HL-60 (cell line): ENCODE results near the gene VSNL1.

ENCODE experiments used
- DNase-seq, 2 experiments: peaks; one replicate each; pipeline ENCODE4 v3.0.0-alpha.2; 2010 to 2020; ENCODE audit warnings: low read depth in 1 of 2, low spot score in 1 of 2
- H3K27ac ChIP-seq: fragments of 250-450 bp; sonication (Bioruptor Pico); replicated peaks from 2 replicates; pipeline ENCODE4 v1.5.1; 2020; ENCODE audit warnings: mild to moderate bottlenecking, moderate library complexity
- H3K27me3 ChIP-seq: fragments of 250-450 bp; sonication (Bioruptor Pico); 2 replicates; pipeline ENCODE4 v1.5.1; 2021; ENCODE audit warnings: mild to moderate bottlenecking, moderate library complexity; ENCODE audit not compliant: insufficient read depth, poor library complexity, severe bottlenecking
- H3K4me3 ChIP-seq: replicated peaks from 2 replicates; pipeline ENCODE4 v1.5.1; 2011; ENCODE audit warnings: mild to moderate bottlenecking, control low read depth, low read length; ENCODE audit not compliant: insufficient read depth
- CTCF ChIP-seq: IDR thresholded peaks from one replicate; pipeline ENCODE4 v1.5.1; 2011; ENCODE audit warnings: low read length, control low read depth, inconsistent platforms; ENCODE audit not compliant: insufficient read depth
- GABPA ChIP-seq: IDR thresholded peaks from 2 replicates; pipeline ENCODE4 v1.6.1; 2012; ENCODE audit warnings: low read depth
- POLR2AphosphoS5 ChIP-seq: IDR thresholded peaks from 2 replicates; pipeline ENCODE4 v1.6.1; 2012; ENCODE audit warnings: low read depth
- SPI1 ChIP-seq: IDR thresholded peaks from 2 replicates; pipeline ENCODE4 v1.6.1; 2012; ENCODE audit warnings: low read depth, mild to moderate bottlenecking, borderline replicate concordance
- TF ChIP-seq, protein P1 (sequence below): IDR thresholded peaks from 2 replicates; pipeline ENCODE4 v1.6.1; 2012; ENCODE audit warnings: low read depth; ENCODE audit not compliant: insufficient replicate concordance

The VSNL1 gene

DNA sequence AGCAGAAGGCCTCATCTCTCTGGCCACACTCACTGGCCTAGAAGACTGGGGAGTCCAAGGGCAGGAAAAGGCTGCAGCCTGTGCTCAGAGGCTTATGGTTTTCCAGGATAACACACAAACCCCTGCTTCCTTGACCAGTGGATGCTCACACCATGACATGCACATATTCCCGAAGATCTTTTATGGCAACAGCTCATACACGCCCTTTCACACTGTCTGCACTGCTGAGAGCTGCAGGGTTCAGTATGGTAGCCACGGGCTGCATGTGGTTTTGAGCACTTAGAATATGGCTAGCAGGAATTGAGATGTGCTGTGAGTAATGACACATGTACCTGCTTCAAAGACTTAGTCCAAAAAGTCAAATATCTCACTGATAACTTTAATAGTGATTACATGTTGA, 95.8 kb downstream of the VSNL1 start:
- DNase-seq: no peak

DNA sequence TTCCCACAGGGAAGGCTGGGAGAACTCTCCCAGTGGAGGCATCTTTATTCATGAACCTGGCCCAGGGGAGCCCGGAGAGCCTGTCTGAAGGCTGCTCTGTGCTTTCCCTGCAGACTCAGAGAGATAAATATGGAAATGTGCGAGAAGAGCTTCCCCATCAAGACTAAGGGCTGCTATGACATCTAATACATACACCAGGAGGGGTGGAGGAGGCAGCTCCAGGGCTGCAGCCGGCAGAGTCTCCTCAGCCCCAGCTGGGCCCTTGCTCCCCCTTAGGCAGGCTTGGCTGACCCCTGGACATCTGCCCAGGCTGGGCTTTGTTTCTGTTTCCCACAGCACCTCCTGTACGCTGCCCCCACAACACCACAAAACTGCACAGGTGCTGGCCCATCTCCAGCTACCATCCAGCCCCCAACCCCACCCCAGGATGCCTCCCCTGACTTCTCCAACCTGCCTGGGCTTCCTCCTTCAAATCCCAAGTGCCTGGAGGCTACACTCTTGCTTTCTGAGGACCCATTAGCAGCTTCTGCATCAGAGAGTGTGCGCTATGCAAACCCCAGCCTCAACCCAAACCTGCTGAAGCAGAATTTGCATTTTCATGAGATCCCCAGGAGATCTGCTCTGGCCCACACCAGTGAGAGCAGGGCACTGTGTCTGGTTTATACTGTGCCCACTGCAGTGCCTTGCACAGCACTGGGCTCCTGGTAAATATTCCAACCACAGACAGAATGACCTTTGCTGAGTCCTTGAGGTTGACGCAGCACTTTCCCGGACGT, 96.8 kb downstream of the VSNL1 start:
- DNase-seq: no peak
- Histone ChIP-seq H3K27ac (no peak overlapping the region), H3K27me3 (no peaks in the 10 kb centered on the region), H3K4me3 (no peak overlapping the region)
- no peak for TF ChIP-seq CTCF
- TF ChIP-seq, protein P1, sequence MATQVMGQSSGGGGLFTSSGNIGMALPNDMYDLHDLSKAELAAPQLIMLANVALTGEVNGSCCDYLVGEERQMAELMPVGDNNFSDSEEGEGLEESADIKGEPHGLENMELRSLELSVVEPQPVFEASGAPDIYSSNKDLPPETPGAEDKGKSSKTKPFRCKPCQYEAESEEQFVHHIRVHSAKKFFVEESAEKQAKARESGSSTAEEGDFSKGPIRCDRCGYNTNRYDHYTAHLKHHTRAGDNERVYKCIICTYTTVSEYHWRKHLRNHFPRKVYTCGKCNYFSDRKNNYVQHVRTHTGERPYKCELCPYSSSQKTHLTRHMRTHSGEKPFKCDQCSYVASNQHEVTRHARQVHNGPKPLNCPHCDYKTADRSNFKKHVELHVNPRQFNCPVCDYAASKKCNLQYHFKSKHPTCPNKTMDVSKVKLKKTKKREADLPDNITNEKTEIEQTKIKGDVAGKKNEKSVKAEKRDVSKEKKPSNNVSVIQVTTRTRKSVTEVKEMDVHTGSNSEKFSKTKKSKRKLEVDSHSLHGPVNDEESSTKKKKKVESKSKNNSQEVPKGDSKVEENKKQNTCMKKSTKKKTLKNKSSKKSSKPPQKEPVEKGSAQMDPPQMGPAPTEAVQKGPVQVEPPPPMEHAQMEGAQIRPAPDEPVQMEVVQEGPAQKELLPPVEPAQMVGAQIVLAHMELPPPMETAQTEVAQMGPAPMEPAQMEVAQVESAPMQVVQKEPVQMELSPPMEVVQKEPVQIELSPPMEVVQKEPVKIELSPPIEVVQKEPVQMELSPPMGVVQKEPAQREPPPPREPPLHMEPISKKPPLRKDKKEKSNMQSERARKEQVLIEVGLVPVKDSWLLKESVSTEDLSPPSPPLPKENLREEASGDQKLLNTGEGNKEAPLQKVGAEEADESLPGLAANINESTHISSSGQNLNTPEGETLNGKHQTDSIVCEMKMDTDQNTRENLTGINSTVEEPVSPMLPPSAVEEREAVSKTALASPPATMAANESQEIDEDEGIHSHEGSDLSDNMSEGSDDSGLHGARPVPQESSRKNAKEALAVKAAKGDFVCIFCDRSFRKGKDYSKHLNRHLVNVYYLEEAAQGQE: no peak
- TF ChIP-seq GABPA: no peak
- no peak for TF ChIP-seq POLR2AphosphoS5
- no peak for TF ChIP-seq SPI1

More for the DNA sequence above, 95.8 kb downstream of the VSNL1 start:
- TF ChIP-seq CTCF (no peak), SPI1 (no peak), GABPA (no peak), POLR2AphosphoS5 (no peak)
- TF ChIP-seq, protein P1: no peak
- Histone ChIP-seq H3K27me3 (no peaks in the 10 kb centered on the region), H3K4me3 (no peak overlapping the region), H3K27ac (no peak overlapping the region)

- H3K27me3 ChIP-seq: no peaks in the 10 kb centered on the region
- TF ChIP-seq SPI1: no peak
- TF ChIP-seq, protein P1: no peak
- no peak for TF ChIP-seq GABPA
- no peak overlapping the region for H3K4me3 ChIP-seq
- no peak for DNase-seq
- H3K27ac ChIP-seq: no peak overlapping the region
Measured at GRCh38 chr2:17638196-17638743, 97.8 kb downstream of the VSNL1 start.
